ENCODE measurements around the gene FUS.

FUS gene

GRCh38 chr16:31225193-31225592, 45.3 kb downstream of the FUS start:
- no peak for FAIRE-seq
- no peak for DNase-seq (ENCODE audit: insufficient read length, low spot score)

GRCh38 chr16:31228206-31228605, 48.3 kb downstream of the FUS start:
- FAIRE-seq (no peak), DNase-seq (ENCODE audit: insufficient read length, low spot score) (no peak)

DNA sequence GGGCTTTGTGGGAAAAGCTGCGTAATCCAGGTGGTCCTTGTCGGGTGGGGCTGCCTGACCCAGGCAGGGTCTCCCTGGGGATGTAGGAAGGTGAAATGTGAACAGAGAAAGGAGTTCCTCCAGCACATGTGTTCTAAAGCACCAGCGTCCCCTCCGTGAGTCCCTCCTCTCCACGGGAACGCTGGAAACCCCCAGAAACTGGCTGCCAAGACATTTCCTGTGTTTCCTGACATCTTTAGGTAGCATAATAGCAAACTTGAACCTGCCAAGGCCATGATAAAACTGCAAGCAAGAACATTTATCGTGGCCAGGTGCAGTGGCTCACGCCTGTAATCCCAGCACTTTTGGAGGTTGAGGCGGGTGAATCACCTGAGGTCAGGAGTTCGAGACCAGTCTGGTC, 49.6 kb downstream of the FUS start:
- no peak for FAIRE-seq
- no peak for DNase-seq (ENCODE audit: insufficient read length, low spot score)

- DNase-seq (ENCODE audit: insufficient read length, low spot score) (no peak), FAIRE-seq (no peak)
Measured at GRCh38 chr16:31238041-31238440, 58.1 kb downstream of the FUS start.
